NCI-H146 treated with DMSO at 0.1 percent for 48 hours (cell line): ENCODE data around the gene KIT.

Source experiments
- DNase-seq: peaks from one replicate; lab custom pipeline; 2025; ENCODE audit not compliant: unreplicated experiment; lab: John Stamatoyannopoulos, UW

Gene KIT

GRCh38 chr4:54742636-54743399 lies 85.1 kb downstream of the KIT start:
- no peak for DNase-seq

GRCh38 chr4:54743562-54743961 lies 85.8 kb downstream of the KIT start:
- DNase-seq = no peak

DNA sequence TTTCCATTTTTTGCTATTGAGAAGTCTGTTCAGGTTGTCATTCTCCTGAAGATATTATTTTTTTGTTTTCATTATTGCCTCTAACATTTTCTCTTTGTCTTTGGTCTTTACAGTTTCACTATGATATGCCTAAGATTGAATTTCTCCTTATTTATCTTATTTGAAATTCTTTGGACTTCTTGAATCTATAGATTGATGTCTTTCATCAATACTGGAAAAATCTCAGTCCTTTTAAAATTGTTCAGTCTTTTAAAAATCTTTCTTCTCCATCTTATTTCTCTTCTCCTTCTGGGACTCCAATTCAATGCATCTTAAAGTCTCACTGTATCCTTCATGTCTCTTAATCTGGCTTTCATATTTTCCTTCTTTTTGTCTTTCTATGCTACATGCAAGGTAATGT lies 86.7 kb downstream of the KIT start:
- DNase-seq = no peak

GRCh38 chr4:54745031-54745770 lies 87.4 kb downstream of the KIT start:
- no peak for DNase-seq

- DNase-seq = no peak
Observed at GRCh38 chr4:54746218-54746617, 88.5 kb downstream of the KIT start.

- DNase-seq = no peak
Observed at GRCh38 chr4:54750341-54750740, 92.6 kb downstream of the KIT start.

DNA sequence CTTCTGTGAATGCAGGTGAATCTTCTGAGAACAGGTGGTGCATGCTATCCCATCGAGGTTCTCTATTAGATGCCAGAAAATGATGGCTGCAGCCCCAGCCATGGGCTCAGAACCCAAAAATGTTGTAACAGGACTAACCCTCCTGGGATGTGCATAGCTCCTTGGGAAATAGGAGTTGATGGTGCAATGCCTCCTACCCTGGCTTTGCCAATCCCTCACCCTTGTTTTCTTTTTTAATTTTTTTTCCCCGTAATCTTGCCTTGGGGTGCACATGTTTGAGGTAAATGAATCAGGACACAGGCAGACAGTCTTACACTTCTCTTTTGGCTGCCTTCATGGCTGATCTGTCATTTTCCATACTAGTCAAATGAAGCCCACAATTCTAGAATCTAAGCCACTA lies 96.6 kb downstream of the KIT start:
- DNase-seq = no peak

- DNase-seq = no peak
Observed at GRCh38 chr4:54764476-54764875, 106.7 kb downstream of the KIT start.

DNA sequence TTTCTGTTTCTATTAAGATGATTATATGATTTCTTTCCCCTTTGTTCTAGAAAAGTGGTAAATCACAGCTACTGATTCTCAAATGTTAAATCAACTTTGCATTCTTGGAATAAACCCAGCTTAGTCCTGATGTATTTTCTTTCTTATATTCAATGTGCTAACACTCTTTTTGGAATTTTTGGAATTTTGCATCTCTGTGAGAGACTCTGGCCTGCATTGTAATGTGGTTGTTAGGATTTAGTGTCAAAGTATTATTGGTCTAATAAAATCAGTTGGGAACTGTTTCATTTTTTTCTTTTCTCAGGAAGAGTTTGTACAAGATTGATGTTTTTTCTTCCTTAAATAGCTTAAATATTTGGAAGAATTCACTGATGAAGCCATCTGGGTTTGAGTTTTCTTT lies 109.6 kb downstream of the KIT start:
- DNase-seq = no peak

DNA sequence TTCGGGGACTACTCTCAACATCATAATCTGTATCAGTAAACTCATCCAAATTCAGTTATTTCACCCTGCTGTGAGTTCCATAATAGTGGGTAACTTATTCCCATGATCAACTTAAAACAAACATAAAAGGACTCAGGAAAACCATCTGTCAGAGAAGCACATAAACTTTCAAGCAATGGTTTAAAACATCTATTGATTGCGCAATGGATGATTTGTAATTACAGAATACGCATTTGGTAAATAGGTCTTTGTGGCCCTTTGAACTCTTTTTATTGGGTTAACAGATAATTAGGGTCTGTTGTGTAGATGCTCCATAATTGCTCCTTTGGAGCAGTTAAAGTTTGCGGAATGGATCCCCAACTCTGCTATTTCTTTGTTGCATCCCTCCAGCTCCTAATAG lies 115.3 kb downstream of the KIT start:
- DNase-seq = no peak

- DNase-seq = no peak
Observed at GRCh38 chr4:54779036-54779435, 121.3 kb downstream of the KIT start.

GRCh38 chr4:54779476-54780148 lies 121.9 kb downstream of the KIT start:
- DNase-seq = no peak

GRCh38 chr4:54780149-54780495 lies 122.4 kb downstream of the KIT start:
- DNase-seq = no peak

DNA sequence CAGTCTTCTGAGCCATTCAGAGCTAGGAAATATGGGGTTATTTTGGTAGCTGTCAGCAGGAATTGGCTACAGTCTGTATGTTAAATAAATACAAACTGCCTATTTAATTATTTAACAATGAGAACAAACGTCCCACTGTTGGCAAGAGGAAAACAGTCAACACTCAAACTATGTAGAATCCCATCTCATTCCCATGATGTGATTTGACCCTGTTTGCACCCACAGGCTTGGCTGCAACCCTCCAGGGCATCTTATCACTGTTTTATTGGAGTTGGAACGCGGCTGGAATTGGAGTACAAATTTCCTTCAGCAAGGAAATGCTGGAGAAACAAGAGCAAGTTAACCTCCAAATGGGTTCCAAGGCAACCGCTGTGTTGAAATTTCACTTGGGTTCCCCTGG lies 124.0 kb downstream of the KIT start:
- no peak for DNase-seq

DNA sequence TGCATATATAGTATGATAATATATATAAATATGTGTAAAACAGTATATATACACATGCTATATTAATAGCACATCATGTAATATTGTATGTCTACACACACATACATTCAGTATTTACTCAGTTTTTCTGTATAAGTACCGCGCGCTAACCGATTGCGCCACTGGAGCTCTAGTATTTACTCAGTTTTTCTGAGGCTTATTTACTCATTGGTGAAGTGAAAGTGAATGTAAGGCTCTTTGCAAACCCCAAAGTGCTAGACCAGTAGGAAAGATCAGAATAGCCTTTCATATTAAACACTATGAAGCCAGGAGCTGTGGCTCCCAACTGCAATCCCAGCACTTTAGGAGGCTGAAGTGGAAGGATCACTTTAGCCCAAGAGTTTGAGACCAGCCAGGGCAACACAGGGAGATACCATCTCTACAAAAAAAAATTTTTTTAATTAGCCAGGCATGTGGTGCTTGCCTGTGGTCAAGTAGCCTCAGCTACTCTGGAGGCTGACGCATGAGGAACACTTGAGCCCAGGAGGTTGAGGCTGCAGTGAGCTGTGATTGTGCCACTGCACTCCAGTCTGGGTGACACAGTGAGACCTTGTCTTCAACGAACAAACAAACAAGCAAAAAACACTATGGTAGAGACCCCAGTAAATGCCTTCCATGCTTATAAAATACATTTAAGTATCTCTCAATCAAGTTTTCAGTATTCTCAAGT lies 125.8 kb downstream of the KIT start:
- no peak for DNase-seq

DNA sequence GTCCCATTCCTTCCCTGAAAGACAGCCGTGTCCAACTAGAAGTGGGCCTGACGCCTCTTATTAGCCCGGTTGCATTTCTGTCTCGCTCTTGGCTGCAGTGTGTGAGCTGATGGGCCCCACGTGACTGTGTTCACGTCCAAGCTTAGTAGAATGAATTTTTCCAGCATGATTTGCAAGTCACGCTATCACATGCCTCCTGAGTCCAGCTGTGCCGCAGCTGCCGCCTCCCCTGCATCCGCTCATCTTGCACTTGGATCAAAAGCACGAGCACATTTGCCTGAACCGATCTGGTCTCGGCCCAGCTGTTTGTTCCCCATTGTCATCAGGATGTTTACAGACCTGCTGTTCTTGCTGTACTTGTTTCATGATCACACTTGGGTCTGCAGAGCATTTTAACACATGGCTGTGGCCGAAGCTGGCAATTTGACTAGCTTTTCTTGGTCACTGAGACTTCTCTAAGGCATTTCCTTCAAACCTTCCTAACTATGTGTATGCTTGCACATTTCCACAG lies 126.5 kb downstream of the KIT start:
- DNase-seq = no peak
